H9 (cell line): ENCODE data around the gene MIGA2. TPM values are rescaled to one million over a fixed set of nuclear protein-coding genes. Genes with fewer than 3 reads are reported as not detected.

Experiments
- DNase-seq: peaks from one replicate; pipeline ENCODE4 v3.0.0-alpha.2; 2017
- H2AFZ ChIP-seq: one replicate; pipeline ENCODE4 v1.6.1; 2013; ENCODE audit warnings: mild to moderate bottlenecking, low read length, control low read depth, moderate library complexity
- H2AK5ac ChIP-seq: 2 replicates; pipeline ENCODE4 v1.6.1; 2013; ENCODE audit warnings: low read length, control low read depth, mixed read lengths; ENCODE audit not compliant: insufficient read length
- H2BK120ac ChIP-seq: one replicate; pipeline ENCODE4 v1.6.1; 2013; ENCODE audit warnings: low read depth, mild to moderate bottlenecking, low read length, control low read depth, inconsistent platforms; ENCODE audit not compliant: poor library complexity, severe bottlenecking
- H2BK12ac ChIP-seq: 2 replicates; pipeline ENCODE4 v1.6.1; 2013; ENCODE audit warnings: low read length, control low read depth, mixed read lengths, low read depth; ENCODE audit not compliant: insufficient read length
- H2BK15ac ChIP-seq: 2 replicates; pipeline ENCODE4 v1.6.1; 2013; ENCODE audit warnings: low read depth, low read length, control low read depth
- H2BK20ac ChIP-seq: one replicate; pipeline ENCODE4 v1.6.1; 2013; ENCODE audit warnings: low read depth, mild to moderate bottlenecking, low read length, control low read depth, inconsistent platforms; ENCODE audit not compliant: poor library complexity, severe bottlenecking
- H2BK5ac ChIP-seq: 2 replicates; pipeline ENCODE4 v1.6.1; 2013; ENCODE audit warnings: low read length, control low read depth, mixed read lengths; ENCODE audit not compliant: insufficient read length
- H3K14ac ChIP-seq: 2 replicates; pipeline ENCODE4 v1.6.1; 2013; ENCODE audit warnings: low read length, control low read depth; ENCODE audit not compliant: insufficient read depth
- H3K18ac ChIP-seq: 2 replicates; pipeline ENCODE4 v1.6.1; 2013; ENCODE audit warnings: low read depth, mild to moderate bottlenecking, mixed read lengths, low read length, control low read depth; ENCODE audit not compliant: insufficient read length
- H3K23ac ChIP-seq: 2 replicates; pipeline ENCODE4 v1.6.1; 2013; ENCODE audit warnings: low read length, control low read depth, mixed read lengths, low read depth; ENCODE audit not compliant: insufficient read length
- H3K23me2 ChIP-seq: 2 replicates; pipeline ENCODE4 v1.6.1; 2013; ENCODE audit warnings: low read depth, mild to moderate bottlenecking, mixed read lengths, low read length, control low read depth; ENCODE audit not compliant: insufficient read length, poor library complexity, severe bottlenecking
- H3K27ac ChIP-seq: 2 replicates; pipeline ENCODE4 v1.5.1; 2013; ENCODE audit warnings: low read length, control low read depth, mixed read lengths, low read depth; ENCODE audit not compliant: insufficient read length
- H3K27me3 ChIP-seq: 2 replicates; pipeline ENCODE4 v1.6.1; 2013; ENCODE audit warnings: low read length, control low read depth, inconsistent platforms; ENCODE audit not compliant: insufficient read depth
- H3K4ac ChIP-seq: 2 replicates; pipeline ENCODE4 v1.6.1; 2013; ENCODE audit warnings: low read depth, mild to moderate bottlenecking, control low read depth, inconsistent platforms, low read length, moderate library complexity
- H3K4me1 ChIP-seq: 2 replicates; pipeline ENCODE4 v1.6.1; 2013; ENCODE audit warnings: low read length, control low read depth, inconsistent platforms; ENCODE audit not compliant: insufficient read depth
- H3K4me2 ChIP-seq: 2 replicates; pipeline ENCODE4 v1.6.1; 2013; ENCODE audit warnings: low read length, control low read depth, mixed read lengths; ENCODE audit not compliant: insufficient read length, insufficient read depth
- H3K56ac ChIP-seq: 2 replicates; pipeline ENCODE4 v1.6.1; 2013; ENCODE audit warnings: low read depth, mild to moderate bottlenecking, mixed read lengths, low read length, control low read depth; ENCODE audit not compliant: insufficient read length
- H3K79me1 ChIP-seq: 2 replicates; pipeline ENCODE4 v1.6.1; 2013; ENCODE audit warnings: low read depth, mild to moderate bottlenecking, moderate library complexity, low read length, control low read depth, inconsistent platforms; ENCODE audit not compliant: insufficient read depth, poor library complexity, severe bottlenecking
- H3K79me2 ChIP-seq: 2 replicates; pipeline ENCODE4 v1.6.1; 2013; ENCODE audit warnings: low read length, control low read depth, inconsistent platforms; ENCODE audit not compliant: insufficient read depth
- H3K9ac ChIP-seq: 2 replicates; pipeline ENCODE4 v1.6.1; 2013; ENCODE audit warnings: low read length, control low read depth, mixed read lengths; ENCODE audit not compliant: insufficient read length; ENCODE audit errors: extremely low read depth
- H3K9me3 ChIP-seq: one replicate; pipeline ENCODE4 v1.6.1; 2013; ENCODE audit warnings: low read depth, low read length, inconsistent platforms; ENCODE audit not compliant: control insufficient read depth
- H3T11ph ChIP-seq: one replicate; pipeline ENCODE4 v1.6.1; 2013; ENCODE audit warnings: mild to moderate bottlenecking, low read length, control low read depth, inconsistent platforms
- H4K20me1 ChIP-seq: one replicate; pipeline ENCODE4 v1.6.1; 2013; ENCODE audit not compliant: control insufficient read depth, insufficient read length, insufficient read depth
- H4K5ac ChIP-seq: 2 replicates; pipeline ENCODE4 v1.6.1; 2013; ENCODE audit warnings: low read depth, mild to moderate bottlenecking, mixed read lengths, low read length, control low read depth; ENCODE audit not compliant: insufficient read length
- H4K8ac ChIP-seq: replicated peaks from 2 replicates; pipeline ENCODE4 v1.6.1; 2013; ENCODE audit warnings: low read length, control low read depth, mixed read lengths, low read depth; ENCODE audit not compliant: insufficient read length
- H4K91ac ChIP-seq: 2 replicates; pipeline ENCODE4 v1.6.1; 2013; ENCODE audit warnings: low read depth, mild to moderate bottlenecking, moderate library complexity, mixed read lengths, low read length, control low read depth; ENCODE audit not compliant: insufficient read length
- H3K27ac Mint-ChIP-seq, 3 experiments: 2 replicates in 2 of 3; 3 replicates in 1 of 3; pipeline ENCODE4 v1.8.0; 2020 to 2021; ENCODE audit warnings: mixed read lengths in 3 of 3, mild to moderate bottlenecking in 1 of 3, moderate library complexity in 1 of 3
- H3K27me3 Mint-ChIP-seq: 2 replicates; pipeline ENCODE4 v1.8.0; 2021; ENCODE audit warnings: low read depth, mild to moderate bottlenecking, moderate library complexity, mixed read lengths
- H3K36me3 Mint-ChIP-seq, 3 experiments: 2 replicates in 2 of 3; 3 replicates in 1 of 3; pipeline ENCODE4 v1.8.0; 2020 to 2021; ENCODE audit warnings: low read depth in 3 of 3, mixed read lengths in 3 of 3; ENCODE audit not compliant: insufficient read depth in 1 of 3
- H3K4me1 Mint-ChIP-seq, 2 experiments: 2 replicates each; pipeline ENCODE4 v1.8.0; 2020; ENCODE audit warnings: mixed read lengths in 2 of 2
- H3K4me3 Mint-ChIP-seq, 2 experiments: 2 replicates in 1 of 2; 3 replicates in 1 of 2; pipeline ENCODE4 v1.8.0; 2020 to 2021; ENCODE audit warnings: mild to moderate bottlenecking in 2 of 2, mixed read lengths in 2 of 2, moderate library complexity in 1 of 2
- H3K9me3 Mint-ChIP-seq, 2 experiments: 2 replicates in 1 of 2; 3 replicates in 1 of 2; pipeline ENCODE4 v1.8.0; 2020; ENCODE audit warnings: mild to moderate bottlenecking in 2 of 2, mixed read lengths in 2 of 2, moderate library complexity in 1 of 2
- WGBS: extraction: QIAGEN DNeasy Blood & Tissue Kit; methylation state at CpG from one replicate; pipeline ENCODE4 v1.1.7; 2013; ENCODE audit warnings: missing lambda C conversion rate, low lambda C conversion rate, mixed read lengths; ENCODE audit not compliant: insufficient read length; ENCODE audit errors: extremely low coverage; 5-methylcytosine and 5-hydroxymethylcytosine counted together
- total RNA-seq: library from RNA; stranded (reverse); gene quantifications from 2 replicates; pipeline ENCODE4 v1.2.1, GENCODE V29; 2021
- TF ChIP-seq, protein P1 (sequence below): fragments of 200-600 bp; sonication (generic); conservative IDR thresholded peaks from 3 replicates; pipeline ENCODE4 v1.8.0; 2021; ENCODE audit warnings: antibody characterized with exemption, mild to moderate bottlenecking

MIGA2 gene
- total RNA-seq, 1 experiment from 2014 or later = 37.8 TPM

DNA sequence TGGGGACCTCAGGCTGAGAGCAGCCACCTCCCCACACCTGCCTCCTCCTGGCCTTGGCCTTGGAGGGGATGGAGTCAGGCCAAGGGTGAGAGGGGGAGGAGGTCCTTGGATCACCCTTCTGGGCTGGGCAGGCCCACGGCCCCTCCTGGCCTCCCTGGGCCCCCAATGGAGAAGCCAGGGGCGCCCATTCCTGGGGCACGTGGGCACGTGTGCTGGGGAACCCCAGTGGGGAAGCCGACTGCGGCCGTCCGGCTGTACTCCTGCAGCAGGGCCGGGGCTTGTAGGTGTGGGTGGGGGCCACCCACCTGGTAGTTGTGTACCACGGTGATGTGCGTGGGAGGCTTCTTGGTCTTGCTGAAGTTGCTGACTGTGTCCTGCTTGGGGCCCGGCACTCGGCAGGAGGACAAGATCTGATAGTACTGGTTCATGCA is 65.7 kb downstream of the MIGA2 start:
- Histone ChIP-seq H3K23me2 (no peaks in the 10 kb centered on the region), H4K20me1 (no peaks in the 10 kb centered on the region), H2BK15ac (no peak overlapping the region), H3K27ac (no peak overlapping the region), H2AFZ (no peak overlapping the region), H4K5ac (no peak overlapping the region), H3K27me3 (no peaks in the 10 kb centered on the region), H3K9ac (no peak overlapping the region), H4K91ac (no peak overlapping the region), H2BK5ac (no peak overlapping the region), H3K4me1 (no peaks in the 10 kb centered on the region; the same call in 1 of the 2 replicates), H4K8ac (no peak overlapping the region), H3K4ac (no peak overlapping the region), H2BK20ac (no peak overlapping the region), H3K23ac (no peak overlapping the region), H3K79me1 (no peaks in the 10 kb centered on the region), H3K79me2 (no peaks in the 10 kb centered on the region), H3K9me3 (no peaks in the 10 kb centered on the region), H3K14ac (no peak overlapping the region), H2BK120ac (no peak overlapping the region), H2BK12ac (no peak overlapping the region), H3K56ac (no peak overlapping the region), H3K18ac (no peak overlapping the region), H3T11ph (no peak overlapping the region), H3K4me2 (no peak overlapping the region), H2AK5ac (no peak overlapping the region)
- no peak overlapping the region for H3K27ac Mint-ChIP-seq
- peaks cover 22% of the 10 kb centered on the region for H3K27me3 Mint-ChIP-seq
- no peak overlapping the region for H3K4me3 Mint-ChIP-seq
- H3K4me1 Mint-ChIP-seq = peaks cover 6 to 10% of the 10 kb centered on the region in 2 experiments; a peak in 3 of 4 replicates
- TF ChIP-seq, protein P1, sequence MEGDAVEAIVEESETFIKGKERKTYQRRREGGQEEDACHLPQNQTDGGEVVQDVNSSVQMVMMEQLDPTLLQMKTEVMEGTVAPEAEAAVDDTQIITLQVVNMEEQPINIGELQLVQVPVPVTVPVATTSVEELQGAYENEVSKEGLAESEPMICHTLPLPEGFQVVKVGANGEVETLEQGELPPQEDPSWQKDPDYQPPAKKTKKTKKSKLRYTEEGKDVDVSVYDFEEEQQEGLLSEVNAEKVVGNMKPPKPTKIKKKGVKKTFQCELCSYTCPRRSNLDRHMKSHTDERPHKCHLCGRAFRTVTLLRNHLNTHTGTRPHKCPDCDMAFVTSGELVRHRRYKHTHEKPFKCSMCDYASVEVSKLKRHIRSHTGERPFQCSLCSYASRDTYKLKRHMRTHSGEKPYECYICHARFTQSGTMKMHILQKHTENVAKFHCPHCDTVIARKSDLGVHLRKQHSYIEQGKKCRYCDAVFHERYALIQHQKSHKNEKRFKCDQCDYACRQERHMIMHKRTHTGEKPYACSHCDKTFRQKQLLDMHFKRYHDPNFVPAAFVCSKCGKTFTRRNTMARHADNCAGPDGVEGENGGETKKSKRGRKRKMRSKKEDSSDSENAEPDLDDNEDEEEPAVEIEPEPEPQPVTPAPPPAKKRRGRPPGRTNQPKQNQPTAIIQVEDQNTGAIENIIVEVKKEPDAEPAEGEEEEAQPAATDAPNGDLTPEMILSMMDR = no peak
- H3K36me3 Mint-ChIP-seq = peaks cover 0 to 4% (median 1%) of the 10 kb centered on the region in 3 experiments; a peak in 3 of 7 replicates
- DNase-seq = no peak
- WGBS = no CpG with 5 or more reads among the region's 13 CpGs
- no peaks in the 10 kb centered on the region for H3K9me3 Mint-ChIP-seq
